Measurements from ENCODE around the gene SRGAP3.

Gene SRGAP3

DNA sequence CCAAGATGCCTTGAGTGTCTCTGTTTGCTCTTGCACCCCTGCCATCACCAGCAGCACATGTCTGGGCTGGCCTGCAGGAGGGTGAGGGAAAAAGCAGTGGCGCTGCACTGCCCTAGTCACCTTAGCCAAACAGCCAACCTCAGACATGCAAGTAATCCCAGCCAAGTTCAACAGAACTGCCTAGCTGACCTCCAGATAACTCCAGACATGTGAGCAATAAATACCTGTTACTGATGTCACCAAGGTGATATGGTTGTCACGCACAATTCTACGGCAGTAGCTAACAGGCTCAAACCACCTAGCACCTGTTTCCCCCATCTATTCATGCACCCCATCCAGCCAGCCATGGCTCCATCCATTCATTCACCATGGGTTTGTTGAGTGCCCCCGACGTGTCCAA, 99.9 kb downstream of the SRGAP3 start:
- DNase-seq (ENCODE audit: low read depth in 2 of 2, low spot score in 1 of 2): no peak

DNA sequence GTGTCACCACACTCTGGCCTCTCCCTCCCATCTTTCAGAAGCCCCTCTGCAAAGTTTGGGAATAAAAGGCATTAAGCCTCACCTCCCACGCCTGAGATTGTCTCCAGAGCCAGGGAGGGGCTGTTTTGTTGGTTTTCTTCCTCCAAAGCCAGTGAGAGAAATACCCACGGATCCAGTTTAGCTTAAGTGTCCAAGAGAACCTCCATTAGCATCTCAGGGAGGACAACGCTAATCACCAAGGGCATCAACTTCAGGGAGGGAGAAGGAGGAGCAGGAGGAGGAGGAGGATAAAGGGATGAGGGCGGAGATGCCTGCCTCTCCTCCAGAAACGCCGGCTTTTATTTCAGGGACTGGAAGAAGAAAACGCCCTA, 101.6 kb downstream of the SRGAP3 start:
- DNase-seq (ENCODE audit: low read depth in 2 of 2, low spot score in 1 of 2): no peak

DNA sequence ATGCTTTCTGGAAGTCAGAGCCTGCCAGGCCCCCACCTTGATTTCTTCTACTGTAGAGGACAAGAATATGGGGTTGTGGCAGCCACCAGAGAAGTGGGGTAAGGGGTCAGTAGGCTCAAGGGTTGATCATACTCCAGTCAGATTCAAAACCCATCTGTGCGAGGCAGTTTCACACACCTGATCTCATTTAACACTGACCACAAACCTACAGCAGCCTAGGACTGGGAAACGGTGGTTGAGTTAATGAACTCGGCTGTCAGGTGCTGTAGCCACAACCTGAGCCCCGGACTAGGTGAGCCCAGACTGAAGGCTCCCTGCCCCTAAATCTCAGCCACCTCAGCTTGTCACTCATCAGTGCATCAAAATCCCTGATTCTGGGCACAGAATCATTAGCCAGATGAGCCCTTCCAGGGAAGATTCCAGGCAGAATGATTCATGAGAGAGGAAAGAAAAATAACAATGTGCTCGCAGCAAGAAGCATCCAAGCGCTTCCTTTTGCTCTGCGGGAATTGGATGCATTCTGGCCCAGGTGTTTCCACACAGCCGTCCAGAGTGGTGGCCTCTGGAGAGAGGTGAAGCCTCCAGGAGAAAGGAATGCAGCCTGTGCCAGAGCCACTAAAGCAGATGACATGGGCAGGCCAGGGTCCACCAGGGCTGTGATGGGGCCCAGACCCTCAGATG, 102.1 kb downstream of the SRGAP3 start:
- no peak for DNase-seq (ENCODE audit: low read depth in 2 of 2, low spot score in 1 of 2)

DNA sequence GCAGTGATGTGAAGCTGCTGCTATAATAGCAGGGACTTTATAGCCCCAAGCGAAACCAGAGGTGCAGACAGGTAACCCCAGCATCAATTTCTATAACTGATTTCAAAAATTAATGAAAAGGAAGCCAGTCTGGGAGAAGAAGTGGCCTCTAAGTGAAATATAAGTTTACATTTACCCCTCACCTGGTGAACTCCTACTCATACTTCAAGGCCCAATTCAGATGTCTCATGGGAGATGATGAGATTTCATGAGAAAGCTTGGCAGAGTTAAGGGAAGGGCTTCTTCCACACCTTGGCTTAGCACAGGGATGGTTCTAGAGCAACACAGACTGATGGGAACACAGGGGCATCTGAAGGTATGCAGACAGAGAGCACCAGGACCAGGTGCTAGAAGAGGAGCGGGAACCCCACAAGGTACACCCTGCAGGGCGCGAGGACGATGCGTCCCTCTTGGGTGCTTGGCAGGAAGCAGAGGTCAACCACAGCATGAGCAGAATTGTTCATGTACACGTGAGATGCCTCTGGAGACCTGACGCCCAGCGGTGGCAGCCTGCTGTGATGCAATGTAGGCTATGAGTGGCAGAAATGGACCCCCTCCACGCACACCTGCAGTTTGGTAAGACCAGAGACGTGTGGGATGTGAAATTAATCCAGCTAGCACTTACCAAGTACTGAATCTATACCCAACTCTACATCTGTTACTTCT, 102.9 kb downstream of the SRGAP3 start:
- no peak for DNase-seq (ENCODE audit: low read depth in 2 of 2, low spot score in 1 of 2)

DNA sequence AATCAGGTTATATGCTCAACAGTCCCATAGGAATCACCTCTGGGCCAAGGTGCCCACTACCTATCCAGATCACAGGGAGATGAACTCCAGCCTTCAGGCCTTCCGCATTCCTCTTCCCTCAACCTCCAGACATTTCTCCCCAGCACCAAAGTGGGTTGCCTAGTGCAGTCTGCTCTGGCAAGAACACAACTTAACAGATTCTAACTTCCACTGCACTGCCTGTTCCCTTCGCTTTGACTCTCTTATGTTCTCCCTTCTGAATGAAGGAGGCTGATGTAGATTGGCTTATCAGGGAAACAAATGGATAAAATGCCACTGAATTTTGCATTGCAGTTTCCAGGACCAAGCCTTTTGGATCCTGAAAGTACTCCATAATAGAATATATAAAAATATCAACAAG, 106.3 kb downstream of the SRGAP3 start:
- no peak for DNase-seq (ENCODE audit: low read depth in 2 of 2, low spot score in 1 of 2)

GRCh38 chr3:9142362-9142761, 107.1 kb downstream of the SRGAP3 start:
- DNase-seq (ENCODE audit: low read depth in 2 of 2, low spot score in 1 of 2): no peak

DNA sequence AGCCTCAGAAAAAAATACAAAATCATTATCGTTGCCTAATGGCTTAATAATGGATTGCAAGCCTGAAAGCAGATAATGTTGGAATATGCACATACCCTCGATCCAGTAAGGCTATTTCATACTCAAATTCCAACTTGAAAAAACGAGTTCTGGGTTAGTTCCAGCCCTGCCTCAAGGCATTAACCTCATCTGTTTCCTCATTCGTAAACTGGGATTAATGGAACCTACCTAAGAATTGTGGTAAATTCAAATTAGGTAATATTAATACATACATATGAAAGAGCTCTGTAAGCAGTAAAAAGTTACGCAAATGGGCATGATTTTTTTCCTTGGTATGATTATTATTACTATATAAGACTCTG, 107.5 kb downstream of the SRGAP3 start:
- no peak for DNase-seq (ENCODE audit: low read depth in 2 of 2, low spot score in 1 of 2)

GRCh38 chr3:9139366-9139765, 110.1 kb downstream of the SRGAP3 start:
- no peak for DNase-seq (ENCODE audit: low read depth in 2 of 2, low spot score in 1 of 2)

- DNase-seq (ENCODE audit: low read depth in 2 of 2, low spot score in 1 of 2): no peak
Observed at GRCh38 chr3:9137676-9138075, 111.8 kb downstream of the SRGAP3 start.

GRCh38 chr3:9136746-9137465, 112.5 kb downstream of the SRGAP3 start:
- DNase-seq (ENCODE audit: low read depth in 2 of 2, low spot score in 1 of 2): no peak

- DNase-seq (ENCODE audit: low read depth in 2 of 2, low spot score in 1 of 2): no peak
Observed at GRCh38 chr3:9135930-9136525, 113.4 kb downstream of the SRGAP3 start.

DNA sequence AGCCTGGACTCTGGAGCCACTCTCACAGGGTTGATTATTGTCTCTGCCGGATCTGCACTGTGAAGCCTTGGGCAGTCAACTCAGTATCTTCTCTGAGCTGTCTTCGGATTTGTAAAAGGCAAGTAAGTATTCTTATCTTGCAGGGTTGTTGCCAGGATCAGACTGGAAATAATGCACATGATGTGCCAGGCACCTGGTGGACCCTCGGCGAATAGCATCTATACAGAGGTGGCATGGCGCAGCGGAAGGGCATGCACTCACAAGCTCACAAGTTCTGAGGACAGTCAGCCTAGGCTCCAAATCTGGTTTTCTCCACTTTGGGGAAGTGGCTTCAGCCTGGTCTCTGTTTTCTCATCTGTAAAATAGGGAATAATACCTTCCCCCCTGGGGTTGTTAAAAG, 113.9 kb downstream of the SRGAP3 start:
- DNase-seq (ENCODE audit: low read depth in 2 of 2, low spot score in 1 of 2): no peak

- DNase-seq (ENCODE audit: low read depth in 2 of 2, low spot score in 1 of 2): no peak
Observed at GRCh38 chr3:9133656-9134055, 115.8 kb downstream of the SRGAP3 start.

DNA sequence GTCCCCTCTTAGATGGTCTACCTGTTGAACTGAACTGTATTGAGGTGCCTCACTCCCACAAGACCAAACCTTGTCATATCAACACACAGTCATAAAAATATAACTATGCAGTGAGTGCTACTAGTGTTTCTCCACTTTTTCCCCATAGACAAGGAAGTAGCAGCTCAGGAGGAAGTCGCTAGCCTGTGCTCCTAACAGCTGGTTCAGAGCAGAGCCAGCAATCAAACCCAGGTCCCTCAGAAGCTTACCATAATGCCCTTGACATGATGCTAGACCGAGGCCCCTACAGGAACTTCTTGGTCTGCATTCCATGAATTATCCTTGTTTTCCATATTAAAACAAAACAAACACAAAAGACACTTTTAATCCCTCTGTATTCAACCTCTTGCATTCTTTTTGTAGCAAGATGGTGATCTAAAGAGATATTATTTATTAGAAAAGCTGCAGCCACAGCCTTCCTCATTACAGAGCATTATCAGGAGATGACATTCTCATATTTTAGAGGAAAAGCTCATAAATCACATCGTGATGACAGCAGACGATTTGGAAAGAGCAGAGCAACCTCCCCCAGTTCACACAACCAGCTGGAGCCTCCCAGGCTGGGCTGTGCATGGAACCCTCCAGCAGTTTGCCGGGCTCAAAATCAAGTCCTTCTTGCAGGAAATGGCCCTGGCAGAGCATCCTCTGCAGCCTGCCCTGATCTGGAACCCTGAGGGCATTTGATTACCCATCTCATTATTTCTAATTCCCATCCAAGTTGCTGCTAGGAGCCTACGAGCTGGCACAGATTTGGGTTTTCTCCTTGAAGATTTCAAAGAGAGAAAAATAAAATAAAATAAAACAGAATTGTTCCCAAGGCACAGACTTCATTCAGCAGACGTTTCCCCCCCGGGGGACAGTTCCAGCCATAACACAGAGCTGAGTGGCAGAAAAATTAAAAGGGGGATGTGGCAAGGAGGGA, 118.8 kb downstream of the SRGAP3 start:
- no peak for DNase-seq (ENCODE audit: low read depth in 2 of 2, low spot score in 1 of 2)

DNA sequence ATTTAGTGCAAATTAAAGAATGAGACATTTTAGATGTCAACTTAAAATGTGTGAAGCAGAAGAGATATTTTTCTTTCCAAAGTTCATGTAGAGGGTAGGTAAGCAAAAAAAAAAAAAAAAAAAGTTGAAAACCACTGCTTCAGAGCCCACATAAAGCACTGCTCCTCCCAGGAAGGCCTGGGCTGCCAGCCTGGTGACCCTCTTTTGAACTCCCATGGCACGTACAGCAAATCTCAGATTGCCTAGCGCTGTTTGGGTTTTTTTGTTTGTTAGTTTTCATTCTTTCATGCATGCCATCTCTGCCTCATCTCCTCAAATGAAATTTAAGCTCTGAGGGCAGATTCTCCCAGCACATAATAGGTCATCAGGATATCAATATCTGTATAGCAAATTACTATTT, 120.1 kb downstream of the SRGAP3 start:
- no peak for DNase-seq (ENCODE audit: low read depth in 2 of 2, low spot score in 1 of 2)

- DNase-seq (ENCODE audit: low read depth in 2 of 2, low spot score in 1 of 2): no peak
Observed at GRCh38 chr3:9125278-9125951, 124.0 kb downstream of the SRGAP3 start.

DNA sequence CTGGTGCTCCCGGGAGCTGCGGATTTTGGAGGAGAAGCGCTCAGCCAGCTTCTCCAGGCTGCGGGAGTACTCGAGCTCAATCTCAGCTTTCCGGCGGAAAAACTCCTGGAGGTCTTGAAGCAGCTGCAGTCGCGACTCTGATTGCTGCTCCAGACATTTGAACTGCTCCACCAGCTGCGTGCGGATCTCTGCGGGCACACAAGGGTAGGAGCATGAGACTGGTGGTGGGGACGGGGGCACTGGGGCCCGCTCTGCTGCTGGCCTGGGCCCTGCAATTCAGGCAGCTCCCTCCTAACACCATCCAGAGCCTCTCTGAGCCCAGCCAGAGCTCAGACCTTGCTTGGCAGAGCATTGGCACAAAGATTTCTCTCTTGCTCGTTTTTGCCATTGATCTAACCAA, 124.7 kb downstream of the SRGAP3 start:
- DNase-seq (ENCODE audit: low read depth in 2 of 2, low spot score in 1 of 2): no peak

GRCh38 chr3:9123840-9124239, 125.6 kb downstream of the SRGAP3 start:
- DNase-seq (ENCODE audit: low read depth in 2 of 2, low spot score in 1 of 2): no peak

DNA sequence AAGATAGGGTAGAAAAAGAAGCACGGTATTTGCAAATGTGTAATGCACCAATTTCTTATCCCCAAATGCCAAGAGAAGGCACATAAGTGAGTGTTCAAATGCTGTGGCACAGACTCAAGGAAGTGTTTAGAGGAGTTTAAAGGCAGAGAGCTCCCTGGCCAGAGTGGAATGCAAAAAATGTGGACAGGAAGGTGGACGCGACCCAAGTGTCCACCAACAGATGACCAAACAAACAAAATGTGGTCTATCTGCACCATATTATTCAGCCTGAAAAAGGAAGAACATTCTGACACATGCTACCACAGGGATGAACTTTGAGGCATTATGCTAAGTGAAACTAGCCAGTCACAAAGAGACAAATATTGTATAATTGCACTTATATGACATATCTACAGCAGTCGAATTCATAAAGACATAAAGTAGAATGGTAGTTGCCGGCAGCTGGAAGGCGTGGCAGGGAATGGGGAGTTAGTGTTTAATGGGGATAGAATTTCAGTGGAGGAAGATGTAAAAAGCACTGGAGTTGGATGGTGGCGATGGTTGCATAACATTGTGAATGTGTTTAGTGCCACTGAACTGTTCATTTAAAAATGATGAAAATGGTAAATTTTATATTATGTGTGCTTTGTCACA, 126.6 kb downstream of the SRGAP3 start:
- no peak for DNase-seq (ENCODE audit: low read depth in 2 of 2, low spot score in 1 of 2)
